Gastrocnemius medialis (tissue), 4 donors: ENCODE measurements around the gene COMMD9.

Experiments
- POLR2A ChIP-seq, 2 donors: fragments of 450-650 bp; IDR thresholded peaks; one replicate each; pipeline ENCODE4 v1.6.1; 2017; ENCODE audit warnings: antibody characterized with exemption in 2 of 2, mild to moderate bottlenecking in 2 of 2, moderate library complexity in 2 of 2
- TF ChIP-seq, protein P1 (sequence below), 5 experiments: fragments of 450-650 bp in 3 of 5; fragments of 200-600 bp in 2 of 5; sonication (generic) in 2 of 5; IDR thresholded peaks in 4 of 5; conservative IDR thresholded peaks in 1 of 5; 1 replicate in 4 of 5; 2 replicates in 1 of 5; pipeline ENCODE4 v1.5.1; 2016 to 2019; ENCODE audit warnings: antibody characterized with exemption in 5 of 5, mild to moderate bottlenecking in 3 of 5, moderate library complexity in 3 of 5

DNA sequence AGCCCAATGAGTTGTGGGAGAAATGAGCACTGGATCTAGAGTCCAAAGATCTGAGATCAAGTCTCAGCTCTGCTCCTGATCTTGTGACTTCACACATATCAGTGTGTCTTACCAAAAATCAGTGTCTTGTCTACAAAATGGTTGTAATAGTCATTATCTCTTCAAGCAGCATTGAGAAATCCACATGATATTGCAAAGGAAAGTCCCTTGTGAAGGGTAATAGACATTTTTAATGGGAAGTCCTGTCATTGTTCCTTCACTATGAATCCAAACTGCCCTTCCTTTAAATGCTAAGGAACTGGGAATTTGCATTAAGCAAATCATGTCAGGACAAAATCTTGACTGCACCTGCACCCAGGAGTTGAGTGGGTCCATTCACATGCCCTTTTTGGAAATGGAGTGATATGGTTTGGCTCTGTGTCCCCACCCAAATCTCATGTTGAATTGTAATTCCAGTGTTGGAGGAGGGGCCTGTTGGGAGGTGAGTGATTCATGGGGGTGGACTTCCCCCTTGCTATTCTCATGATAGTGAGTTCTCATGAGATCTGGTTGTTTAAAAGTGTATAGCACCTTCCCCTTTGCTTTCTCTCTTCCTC is 51.1 kb downstream of the COMMD9 start:
- TF ChIP-seq, protein P1, sequence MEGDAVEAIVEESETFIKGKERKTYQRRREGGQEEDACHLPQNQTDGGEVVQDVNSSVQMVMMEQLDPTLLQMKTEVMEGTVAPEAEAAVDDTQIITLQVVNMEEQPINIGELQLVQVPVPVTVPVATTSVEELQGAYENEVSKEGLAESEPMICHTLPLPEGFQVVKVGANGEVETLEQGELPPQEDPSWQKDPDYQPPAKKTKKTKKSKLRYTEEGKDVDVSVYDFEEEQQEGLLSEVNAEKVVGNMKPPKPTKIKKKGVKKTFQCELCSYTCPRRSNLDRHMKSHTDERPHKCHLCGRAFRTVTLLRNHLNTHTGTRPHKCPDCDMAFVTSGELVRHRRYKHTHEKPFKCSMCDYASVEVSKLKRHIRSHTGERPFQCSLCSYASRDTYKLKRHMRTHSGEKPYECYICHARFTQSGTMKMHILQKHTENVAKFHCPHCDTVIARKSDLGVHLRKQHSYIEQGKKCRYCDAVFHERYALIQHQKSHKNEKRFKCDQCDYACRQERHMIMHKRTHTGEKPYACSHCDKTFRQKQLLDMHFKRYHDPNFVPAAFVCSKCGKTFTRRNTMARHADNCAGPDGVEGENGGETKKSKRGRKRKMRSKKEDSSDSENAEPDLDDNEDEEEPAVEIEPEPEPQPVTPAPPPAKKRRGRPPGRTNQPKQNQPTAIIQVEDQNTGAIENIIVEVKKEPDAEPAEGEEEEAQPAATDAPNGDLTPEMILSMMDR (IDR thresholded peaks at IDR 0.05 in 4 of 5, conservative IDR thresholded peaks at IDR 0.05 in 1 of 5), result no peak
- TF ChIP-seq POLR2A (IDR thresholded peaks at IDR 0.05), result no peak
